GM19025 (cell line): ENCODE results near the gene ZNF76.

Source experiments
- ATAC-seq: cut with Tn5 transposase; IDR thresholded peaks from one replicate; pipeline ENCODE4 v1.9.1; 2021; ENCODE audit warnings: mild to moderate bottlenecking, low read depth, moderate library complexity; ENCODE audit not compliant: unreplicated experiment

Gene ZNF76

GRCh38 chr6:35234901-35235300 is 24.6 kb upstream of the ZNF76 start:
- ATAC-seq: no peak

- no peak for ATAC-seq
Measured at GRCh38 chr6:35236223-35236622, 23.3 kb upstream of the ZNF76 start.

- no peak for ATAC-seq
Measured at GRCh38 chr6:35237476-35237875, 22.1 kb upstream of the ZNF76 start.

- no peak for ATAC-seq
Measured at GRCh38 chr6:35238843-35239289, 20.7 kb upstream of the ZNF76 start.

GRCh38 chr6:35239581-35239980 is 20.0 kb upstream of the ZNF76 start:
- ATAC-seq: no peak

- no peak for ATAC-seq
Measured at GRCh38 chr6:35240838-35241801, 18.4 kb upstream of the ZNF76 start.

- no peak for ATAC-seq
Measured at GRCh38 chr6:35242486-35242885, 17.0 kb upstream of the ZNF76 start.

- ATAC-seq: no peak
Measured at GRCh38 chr6:35242906-35243305, 16.6 kb upstream of the ZNF76 start.

- ATAC-seq: no peak
Measured at GRCh38 chr6:35243386-35243958, 16.1 kb upstream of the ZNF76 start.

- no peak for ATAC-seq
Measured at GRCh38 chr6:35244551-35244950, 15.0 kb upstream of the ZNF76 start.

GRCh38 chr6:35247642-35248231 is 11.8 kb upstream of the ZNF76 start:
- peak; percentile 48 for ATAC-seq

GRCh38 chr6:35248300-35248699 is 11.2 kb upstream of the ZNF76 start:
- ATAC-seq: no peak

GRCh38 chr6:35248965-35249364 is 10.6 kb upstream of the ZNF76 start:
- ATAC-seq: no peak

- ATAC-seq: no peak
Measured at GRCh38 chr6:35251949-35252348, 7.6 kb upstream of the ZNF76 start.

GRCh38 chr6:35253249-35253648 is 6.3 kb upstream of the ZNF76 start:
- ATAC-seq: no peak

GRCh38 chr6:35258336-35258735 is 1.2 kb upstream of the ZNF76 start:
- no peak for ATAC-seq

- peak; percentile 6 for ATAC-seq
Measured at GRCh38 chr6:35258858-35259193, 709 bp upstream of the ZNF76 start.

GRCh38 chr6:35259948-35260590 is 534 bp downstream of the ZNF76 start:
- ATAC-seq: peak; percentile 32

- ATAC-seq: no peak
Measured at GRCh38 chr6:35260591-35261570, 1.3 kb downstream of the ZNF76 start.

GRCh38 chr6:35262596-35262995 is 3.1 kb downstream of the ZNF76 start:
- no peak for ATAC-seq
